HK-2 (cell line): ENCODE measurements around the gene CAMK1D.
A peak's percentile ranks its signal among the peaks of the same experiment; 100 is the strongest.

Experiments used
- DNase-seq: peaks from one replicate; pipeline ENCODE4 v3.0.0-alpha.2; 2018; ENCODE audit not compliant: unreplicated experiment

The CAMK1D gene

DNA sequence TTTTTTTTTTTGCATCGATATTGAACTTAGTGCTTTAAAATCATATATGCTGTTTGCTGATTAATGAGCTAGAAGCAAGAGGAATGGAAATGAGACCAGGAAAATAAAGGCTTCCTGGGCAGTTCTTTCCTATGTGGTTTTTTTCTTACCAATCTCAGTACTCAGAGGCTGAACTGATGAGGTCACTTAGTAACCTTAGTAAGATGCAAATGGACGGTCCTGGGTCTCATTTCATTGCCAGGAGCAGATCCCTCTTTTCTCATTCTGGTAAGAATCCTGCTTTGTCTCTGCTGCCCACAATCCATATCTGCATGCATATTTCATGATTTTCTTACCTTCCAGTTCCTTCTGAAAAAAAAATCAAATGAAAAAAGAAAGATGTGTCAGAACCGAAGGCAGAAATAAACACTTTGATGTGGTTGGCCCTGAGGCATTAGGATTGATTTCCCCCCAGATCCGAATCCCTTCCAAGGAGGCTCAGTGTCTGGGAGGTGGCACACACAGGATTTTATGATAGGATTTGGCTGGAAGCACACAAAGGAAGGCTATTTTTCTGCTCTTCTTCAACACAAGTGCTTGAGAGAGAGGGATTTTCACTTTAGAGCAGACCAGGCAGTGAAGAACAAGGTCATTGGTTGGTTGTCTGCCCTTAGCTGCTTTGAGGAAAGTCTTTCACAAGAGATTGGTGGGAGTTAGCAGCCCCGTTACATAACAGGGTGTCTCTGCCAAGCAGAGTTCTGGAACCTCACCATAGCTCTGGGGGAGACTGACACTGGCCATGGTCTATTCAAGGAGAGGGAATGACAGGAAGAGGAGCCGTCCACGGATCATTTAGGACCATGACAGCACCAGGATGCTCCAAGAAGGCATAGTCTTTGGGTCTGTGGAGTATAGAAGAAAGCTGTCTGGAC is 150.0 kb downstream of the CAMK1D start:
- DNase-seq: no peak

DNA sequence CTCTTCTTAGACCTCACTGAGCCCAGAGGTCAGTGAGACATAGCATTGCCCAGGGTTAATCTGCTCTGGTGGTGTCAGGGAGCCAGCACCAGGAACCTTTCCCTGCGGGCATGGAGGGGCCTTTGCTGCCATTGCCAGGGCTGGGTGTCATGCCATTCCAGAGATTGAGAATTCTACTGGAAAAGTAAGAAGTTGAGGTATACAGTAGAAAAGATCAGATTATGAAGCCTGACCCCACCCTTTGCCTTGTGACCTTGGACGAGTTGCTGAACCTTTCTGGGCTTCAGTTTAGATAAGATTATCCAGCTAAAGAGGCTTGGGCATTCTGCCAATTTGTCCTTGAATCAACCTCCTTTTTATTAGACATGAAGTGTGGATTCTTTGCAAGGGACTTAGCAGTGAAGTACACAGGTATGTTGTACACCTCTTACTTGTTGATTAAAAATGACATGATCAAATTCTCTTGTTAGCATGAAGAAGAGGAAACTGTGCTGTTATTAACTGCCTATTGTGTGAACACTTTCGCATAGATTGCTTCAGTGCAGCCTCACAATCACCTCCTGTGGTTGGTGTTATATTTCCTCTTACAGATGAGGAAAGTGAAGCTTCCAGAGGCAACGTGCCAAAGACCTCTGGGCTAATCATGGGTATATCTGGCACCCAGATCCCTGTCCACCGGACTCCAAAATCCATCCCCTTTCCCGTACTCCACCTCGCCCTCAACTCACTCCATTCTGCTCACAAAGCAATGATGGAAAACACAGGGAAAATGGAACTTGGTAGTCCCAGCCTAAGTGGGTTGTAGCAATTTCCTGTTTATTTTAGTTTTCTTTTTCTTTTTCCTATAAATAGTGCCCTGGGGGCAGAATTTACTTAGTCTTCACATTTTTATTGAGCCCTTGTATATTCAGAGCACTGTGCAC is 151.3 kb downstream of the CAMK1D start:
- DNase-seq: no peak

DNA sequence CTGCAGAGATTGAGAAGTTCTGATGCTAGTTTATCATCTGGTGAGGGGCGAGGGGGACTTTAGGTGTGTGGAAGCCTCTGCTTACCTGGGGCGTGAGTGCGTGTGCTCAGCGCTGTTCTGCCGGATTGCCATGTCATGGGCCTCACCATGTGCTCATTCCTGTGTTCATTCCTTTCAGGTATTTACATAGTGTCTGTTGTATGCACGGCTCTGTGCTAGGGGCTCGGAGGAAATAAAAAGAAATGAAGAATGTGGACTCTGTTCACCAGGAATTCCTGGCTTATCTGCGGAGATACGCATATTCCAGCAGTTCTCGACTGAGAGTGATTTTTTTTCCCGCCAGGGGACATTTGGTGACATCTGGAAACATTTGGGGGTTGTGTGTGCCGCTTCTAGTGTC is 152.0 kb downstream of the CAMK1D start:
- DNase-seq: no peak

DNA sequence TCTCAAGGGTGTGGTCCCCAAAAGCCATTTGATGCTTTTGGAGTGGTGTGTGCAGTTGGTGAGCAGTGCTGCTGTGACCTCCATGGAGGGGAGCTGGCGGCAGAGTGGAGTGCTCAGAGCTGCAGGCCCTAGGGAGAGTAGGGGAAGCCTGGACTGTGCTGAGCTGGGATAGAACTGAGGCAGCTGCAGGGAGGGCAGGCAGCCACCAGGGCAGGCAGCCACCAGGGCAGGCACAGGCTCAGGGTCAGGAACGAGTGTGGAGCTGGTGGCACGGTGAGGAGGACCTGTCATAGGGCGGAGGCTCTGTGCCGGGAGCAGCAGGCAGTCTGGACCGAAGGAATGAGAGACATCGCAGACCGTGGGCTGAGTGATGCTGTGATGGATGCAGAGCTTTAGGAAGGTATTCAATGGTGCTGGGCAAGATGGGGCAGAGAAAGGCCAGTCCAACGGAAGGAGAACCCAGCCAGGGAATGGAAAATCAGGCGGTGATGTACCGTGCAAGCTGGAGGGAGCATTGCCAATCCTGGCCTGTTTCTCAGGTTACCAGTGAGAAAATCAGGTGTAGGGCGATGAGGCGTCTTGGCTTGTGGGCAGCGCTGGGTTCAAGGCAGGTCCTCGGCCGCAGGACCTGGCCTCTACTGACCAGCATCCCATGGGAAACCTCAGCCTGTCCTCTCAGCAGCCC is 152.6 kb downstream of the CAMK1D start:
- DNase-seq: no peak

DNA sequence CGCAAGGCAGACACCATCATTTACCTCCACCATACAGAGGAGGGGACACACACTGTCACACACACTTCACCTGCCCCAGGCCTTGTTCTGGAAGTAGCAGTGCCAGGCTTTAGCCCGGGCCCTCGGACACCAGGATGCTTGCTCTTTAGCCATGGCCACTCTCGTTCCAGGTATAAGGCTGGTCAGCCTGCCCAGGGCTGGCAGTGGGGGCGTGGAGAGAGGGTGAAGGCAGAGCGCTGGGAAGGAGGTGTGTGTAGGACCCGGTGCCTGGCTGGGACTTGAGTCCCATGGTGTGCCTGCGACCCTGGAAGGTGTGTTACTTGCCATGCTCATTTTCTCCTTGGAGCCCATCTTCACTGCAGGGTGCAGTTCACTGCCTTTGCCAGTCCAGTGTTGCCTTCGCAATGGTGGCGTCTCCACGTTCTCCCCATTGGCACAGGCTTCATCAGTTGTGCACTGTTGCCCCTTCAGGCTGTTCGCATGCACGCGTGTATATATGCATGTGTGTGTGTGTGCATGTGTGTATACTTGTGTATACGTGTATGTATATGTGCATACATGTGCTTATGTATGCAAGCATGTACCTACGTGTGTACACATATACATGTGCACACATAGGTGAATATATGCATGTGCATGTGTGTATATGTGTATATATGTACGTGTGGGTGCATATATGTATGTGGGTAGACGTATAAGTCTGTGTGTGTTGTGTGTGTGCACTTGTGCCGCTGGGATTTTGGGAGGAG is 153.4 kb downstream of the CAMK1D start:
- no peak for DNase-seq

DNA sequence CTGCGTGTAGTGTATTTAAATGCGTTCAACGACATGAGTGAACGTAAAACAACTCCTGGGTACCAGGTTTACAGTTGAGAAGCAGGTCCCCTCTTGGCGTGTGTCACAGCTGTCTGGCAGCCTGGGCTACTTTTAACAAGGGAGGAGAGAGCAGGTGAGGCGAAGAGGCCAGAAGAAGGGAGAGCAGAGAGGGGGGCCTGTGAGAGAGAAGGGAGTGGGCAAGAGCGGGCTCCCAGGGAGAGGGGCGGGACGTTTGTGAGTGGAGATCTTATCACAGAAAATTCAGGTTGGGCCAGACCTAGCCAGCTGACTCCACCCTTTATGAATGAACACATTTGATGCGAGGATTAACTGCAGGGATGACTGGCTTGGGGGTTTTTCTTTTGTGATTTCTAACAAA is 154.0 kb downstream of the CAMK1D start:
- DNase-seq: no peak

DNA sequence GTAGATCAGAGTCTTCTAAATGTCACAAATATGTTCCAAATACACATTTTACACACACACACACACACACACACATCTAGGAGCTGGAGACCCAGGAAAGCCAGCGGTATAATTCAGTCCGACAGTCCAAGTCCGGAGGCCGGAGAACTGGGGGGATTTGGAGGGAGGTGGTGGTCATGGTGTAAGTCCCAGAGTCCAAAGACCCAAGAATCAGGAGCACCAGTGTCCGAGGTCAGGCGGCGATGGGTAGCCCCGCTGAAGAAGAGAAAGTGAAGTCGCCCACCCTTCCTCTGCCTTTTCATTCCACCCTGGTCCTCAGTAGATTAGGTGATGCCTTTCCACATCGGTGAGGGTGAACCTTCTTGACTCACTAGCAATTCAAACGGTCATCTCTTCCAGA is 154.8 kb downstream of the CAMK1D start:
- DNase-seq: no peak

DNA sequence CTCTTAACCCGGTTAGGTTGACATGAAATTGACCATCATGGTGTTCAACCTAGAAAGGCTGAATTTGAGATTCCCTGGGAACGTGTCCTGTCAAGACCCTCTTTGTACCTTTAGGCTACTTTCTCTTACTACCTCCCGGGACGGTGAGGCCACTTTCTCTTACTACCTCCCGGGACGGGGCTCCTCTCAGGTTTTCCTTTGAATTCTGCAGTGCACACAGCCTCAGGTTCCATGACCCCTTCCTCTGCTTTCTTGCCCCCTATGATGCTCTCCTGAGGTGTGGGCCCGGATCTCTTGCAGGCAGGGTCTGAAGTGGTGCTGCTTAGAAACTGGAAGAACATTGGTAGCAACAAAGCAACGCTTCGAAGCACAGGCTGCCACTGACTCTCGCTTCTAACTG is 155.3 kb downstream of the CAMK1D start:
- no peak for DNase-seq

DNA sequence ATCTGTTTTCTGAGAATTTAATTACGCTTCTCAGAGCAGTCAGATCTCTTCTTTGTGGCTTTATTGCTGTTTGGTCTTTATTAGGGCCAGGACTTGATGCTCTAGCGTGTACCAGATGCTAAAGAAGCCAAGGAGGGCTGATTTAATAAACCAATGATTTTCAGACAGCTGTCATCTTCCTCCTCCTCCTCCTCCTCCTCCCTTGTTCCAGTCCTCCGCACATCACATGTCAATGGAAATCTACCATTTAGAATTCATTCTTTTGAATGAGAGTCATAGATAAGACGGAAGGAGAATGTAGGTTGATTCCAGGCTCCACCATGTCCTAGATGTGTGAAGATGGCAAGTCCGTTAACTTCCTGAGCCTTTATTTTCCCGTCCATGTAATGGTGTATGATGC is 156.3 kb downstream of the CAMK1D start:
- no peak for DNase-seq

DNA sequence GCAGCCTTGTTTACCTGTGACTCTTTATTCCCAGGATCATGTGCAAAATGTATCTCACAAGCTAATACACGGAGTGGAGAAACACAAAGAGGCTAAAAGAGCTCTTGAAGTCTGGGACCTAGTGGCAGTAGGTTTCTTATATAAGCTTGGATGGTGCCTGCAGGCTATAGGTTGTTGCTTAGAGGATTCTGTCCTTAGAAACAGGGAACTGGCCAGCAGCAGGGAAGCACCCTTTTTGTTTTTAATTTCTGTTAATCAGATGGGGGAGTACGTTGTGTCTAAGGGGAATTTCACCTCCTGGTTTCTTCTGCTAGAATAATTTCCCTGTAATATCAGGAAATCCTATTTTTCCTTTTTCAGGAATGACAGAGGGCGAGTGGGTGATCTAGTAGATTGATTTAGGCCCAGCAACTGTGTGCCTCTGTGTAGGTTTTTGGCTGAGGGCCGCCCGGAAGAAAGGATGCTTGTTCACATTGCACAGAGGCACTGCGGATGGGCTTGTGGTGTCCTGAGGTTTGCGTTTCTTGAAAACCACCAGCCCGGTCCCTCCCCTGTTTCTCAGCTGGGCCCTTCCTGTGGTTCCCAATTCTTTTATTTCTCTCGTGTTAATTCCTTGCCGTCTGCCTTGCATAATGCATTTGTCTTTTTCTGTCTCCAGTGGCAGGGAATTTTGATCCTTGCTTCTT is 158.0 kb downstream of the CAMK1D start:
- no peak for DNase-seq

DNA sequence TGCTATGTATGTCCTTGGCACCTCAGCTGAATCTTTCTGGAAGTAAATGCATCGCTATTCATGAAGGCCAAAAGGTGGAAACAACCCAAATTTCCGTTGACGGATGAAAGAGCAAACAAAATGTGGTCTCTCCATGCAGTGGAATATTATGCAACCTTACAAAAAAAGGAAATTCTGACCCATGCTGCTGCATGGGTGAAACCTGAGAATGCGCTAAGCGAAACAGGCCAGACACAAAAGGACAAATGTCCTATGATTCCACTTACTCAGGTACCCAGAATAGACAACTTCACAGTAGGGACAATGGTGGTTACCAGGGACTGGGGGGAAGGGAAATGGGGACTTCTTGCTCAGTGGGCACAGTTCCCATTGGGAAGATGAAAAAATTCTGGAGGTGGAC is 158.8 kb downstream of the CAMK1D start:
- no peak for DNase-seq

DNA sequence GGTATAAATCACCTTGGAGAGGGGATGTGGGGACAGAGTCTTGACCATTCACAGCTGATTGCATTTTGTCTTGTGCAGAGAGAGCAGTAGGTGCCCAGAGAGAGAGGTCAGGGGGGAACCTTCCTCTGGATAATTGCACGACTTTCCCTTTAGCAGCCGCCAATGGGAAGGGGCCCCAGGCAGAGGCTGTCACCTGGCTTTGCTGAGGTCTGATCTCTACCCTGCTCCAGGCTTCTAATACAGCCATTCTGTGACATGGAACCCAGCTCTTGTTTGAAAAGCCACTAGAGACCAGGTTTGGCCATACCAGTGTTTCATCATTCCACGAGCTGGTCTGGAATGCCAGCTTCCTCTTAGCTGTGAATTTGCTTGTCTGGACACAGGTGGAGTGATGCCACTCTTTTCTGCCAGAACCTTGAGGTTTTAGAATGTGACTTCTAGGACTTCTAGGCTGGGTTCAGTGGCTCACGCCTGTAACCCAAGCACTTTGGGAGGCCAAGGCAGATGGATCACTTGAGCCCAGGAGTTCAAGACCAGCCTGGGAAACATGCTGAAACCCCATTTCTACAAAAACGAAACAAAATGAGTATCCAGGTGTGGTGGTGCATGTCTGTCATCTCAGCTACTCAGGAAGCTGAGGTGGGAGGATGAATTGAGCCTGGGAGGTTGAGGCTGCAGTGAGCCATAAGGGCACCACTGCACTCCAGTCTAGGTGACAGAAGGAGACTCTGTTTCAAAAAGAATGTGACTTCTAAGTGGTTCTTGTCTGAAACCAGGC is 159.9 kb downstream of the CAMK1D start:
- DNase-seq: no peak

DNA sequence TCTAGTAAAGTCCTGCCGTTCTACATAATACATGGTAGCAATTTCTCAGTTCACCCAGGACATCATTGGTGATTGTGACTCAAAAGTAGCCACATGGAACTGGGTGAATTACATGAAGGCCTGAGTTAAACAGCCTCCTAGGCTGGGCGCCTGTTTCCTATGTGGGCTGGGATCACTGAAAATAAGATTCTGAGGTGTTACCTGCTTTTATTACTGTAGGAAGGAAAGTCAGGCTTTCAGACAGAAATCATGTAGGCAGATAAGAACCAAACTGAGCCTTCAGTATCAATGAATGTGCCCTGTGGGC is 160.4 kb downstream of the CAMK1D start:
- DNase-seq: no peak

DNA sequence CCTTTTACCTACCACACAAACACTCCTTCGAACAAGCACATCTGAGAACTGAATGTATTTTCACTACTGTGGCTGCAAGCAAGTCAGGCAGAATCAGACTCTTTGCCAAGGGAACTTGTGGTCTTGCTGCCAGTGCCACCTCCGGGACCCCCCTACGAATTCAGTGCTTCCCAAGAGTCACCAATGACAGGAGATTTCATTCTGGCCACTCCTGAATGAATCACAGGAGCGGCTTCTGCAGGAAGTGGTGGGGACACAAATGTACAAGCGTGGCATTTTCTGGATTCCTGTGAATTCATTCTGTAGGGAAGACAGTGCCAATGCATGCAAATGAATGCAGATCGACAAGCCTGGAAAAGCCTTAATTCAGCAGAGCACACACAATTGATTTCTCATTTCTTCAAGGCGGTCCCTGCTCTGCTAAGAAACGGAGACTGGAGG is 161.2 kb downstream of the CAMK1D start:
- DNase-seq: peak; percentile 2

DNA sequence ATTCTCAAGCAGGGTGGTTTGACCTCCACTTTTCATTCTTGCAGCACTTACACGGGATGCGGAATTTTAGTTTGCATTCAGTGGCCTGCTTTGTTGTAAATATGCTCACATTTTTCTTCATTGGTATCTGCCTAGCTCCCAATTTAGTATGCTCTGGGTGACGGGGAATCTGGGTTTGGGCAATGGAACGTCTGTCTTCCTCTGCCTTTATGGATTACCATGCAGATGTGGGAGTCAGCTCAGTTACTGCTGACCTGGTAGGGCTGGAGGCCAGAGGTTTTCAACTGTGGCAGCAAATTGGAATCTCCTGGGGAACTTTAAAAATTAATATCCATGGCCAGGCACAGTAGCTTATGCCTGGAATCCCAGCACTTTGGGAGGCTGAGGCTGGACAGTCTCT is 161.6 kb downstream of the CAMK1D start:
- DNase-seq: no peak

DNA sequence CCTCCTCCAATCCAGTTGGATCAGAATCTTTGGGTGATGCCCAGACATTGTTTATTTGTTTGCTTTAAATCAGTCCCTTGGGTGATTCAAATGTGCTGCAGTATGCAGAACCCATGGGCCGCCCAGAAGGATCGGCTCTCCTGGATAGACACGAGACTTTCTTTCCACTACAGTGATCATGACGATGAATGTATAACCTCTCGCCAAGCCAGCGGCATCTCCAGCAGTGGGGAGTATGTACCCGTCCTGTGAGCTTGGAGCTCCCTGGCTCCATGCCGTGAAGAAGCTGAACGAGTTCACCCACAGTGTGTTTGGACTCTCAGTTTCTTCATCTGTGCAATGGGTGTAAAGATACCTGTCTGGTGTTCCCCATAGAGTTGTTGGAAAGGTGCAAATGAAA is 162.3 kb downstream of the CAMK1D start:
- no peak for DNase-seq

DNA sequence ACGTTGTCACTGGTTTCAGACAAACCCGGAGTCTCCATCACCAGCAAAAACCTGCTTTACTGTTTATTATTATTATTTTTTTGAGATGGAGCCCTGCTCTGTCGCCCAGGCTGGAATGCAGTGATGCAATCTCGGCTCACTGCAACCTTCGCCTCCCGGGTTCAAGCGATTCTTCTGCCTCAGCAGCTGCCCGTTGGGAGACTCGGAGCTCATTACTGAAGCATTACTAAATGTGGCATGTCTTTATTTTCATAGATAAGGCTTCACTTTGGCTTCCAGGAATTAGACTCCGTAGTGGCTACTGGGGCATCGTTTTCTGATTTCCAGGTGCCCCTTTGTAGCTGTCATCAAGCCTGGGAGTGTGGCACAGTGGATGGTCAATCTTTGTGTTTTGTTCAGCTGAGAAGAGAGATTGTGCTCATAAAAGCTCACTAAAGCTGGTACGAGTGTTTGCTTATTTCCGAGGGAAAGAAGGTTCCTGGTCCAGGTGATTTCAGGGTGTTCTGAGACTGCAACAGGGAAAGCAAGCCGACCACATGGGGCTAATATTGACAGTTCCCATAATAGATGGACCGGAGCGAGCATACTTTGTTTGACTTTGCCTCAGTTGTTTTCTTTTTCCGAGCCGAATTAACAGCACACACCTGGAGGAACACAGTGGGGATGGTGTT is 163.1 kb downstream of the CAMK1D start:
- no peak for DNase-seq

DNA sequence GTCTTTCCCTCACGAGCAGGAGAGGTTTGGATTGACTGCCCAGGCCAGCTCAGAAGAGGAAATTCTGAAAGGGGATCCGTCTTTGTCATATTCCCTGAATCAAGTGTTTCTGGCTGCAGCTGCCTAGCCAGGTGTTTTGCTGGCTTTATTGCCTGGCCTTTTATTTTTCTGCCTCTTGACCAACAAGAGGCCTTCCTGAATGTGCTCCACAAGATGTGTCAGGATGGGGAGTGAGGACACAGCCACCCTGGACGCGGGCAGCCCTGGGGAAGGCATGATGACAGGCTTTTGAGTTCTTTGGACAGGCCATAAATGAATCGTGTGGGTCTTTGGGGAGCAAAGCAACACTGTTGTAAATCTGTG is 163.6 kb downstream of the CAMK1D start:
- no peak for DNase-seq

DNA sequence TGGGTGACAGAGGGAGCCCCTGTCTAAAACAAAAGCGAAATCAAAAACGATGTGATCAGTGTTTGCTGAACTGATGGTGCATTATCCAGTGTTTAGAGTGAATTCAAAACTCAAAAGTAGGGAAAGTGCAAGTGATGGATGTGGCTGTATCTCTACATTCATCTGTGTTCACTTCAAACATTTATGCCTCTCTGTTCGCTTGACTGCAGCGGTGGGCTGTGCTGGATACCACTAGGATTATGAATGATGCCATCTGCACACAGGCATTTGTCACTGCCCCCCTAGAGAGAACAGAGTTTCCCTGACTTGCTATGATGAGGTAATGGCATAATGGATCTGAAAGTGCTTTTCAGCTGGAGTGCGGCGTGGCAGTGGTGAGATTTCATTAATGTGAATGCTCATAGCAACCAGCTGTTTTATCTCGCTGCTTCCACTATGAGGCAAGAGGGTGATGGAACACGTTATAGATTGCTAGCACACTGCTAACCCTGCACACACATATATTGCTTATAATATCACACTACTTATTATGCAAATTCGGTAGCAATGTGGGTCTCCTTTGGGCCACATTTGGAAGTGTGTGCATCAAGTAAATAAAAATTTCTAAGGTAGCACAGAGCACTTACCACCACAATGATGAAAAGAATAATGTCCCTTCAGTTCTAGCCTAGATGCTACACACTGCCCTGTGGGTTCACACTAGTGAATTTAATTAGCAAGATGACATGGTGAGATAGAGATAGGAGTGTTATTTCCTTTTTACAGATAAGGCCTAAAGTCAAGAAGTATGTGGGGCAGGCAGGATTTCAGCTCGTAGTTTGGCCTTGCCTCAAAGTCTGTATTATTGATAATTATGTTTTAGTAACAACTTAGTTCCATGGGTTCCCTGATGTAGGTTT is 164.7 kb downstream of the CAMK1D start:
- DNase-seq: no peak
